Endothelial cell of umbilical vein (primary cell): ENCODE measurements around the gene CCNY.

ENCODE experiments used
- EZH2 ChIP-seq: IDR thresholded peaks from 2 replicates; pipeline ENCODE4 v1.6.1; 2012; ENCODE audit warnings: borderline replicate concordance, low read depth, mild to moderate bottlenecking, moderate library complexity, low read length, inconsistent platforms; ENCODE audit not compliant: severe bottlenecking
- FOS ChIP-seq: IDR thresholded peaks from 2 replicates; pipeline ENCODE4 v1.6.1; 2011; ENCODE audit warnings: mild to moderate bottlenecking, low read length, moderate library complexity, borderline replicate concordance; ENCODE audit not compliant: insufficient read depth
- JUN ChIP-seq: IDR thresholded peaks from 2 replicates; pipeline ENCODE4 v1.6.1; 2011; ENCODE audit warnings: borderline replicate concordance, low read depth; ENCODE audit not compliant: insufficient read length, insufficient read depth
- MYC ChIP-seq: IDR thresholded peaks from one replicate; pipeline ENCODE4 v1.6.1; 2011; ENCODE audit warnings: mild to moderate bottlenecking, low read depth, low read length
- POLR2A ChIP-seq: IDR thresholded peaks from 2 replicates; pipeline ENCODE4 v1.6.1; 2012; ENCODE audit warnings: low read depth, mild to moderate bottlenecking, control low read depth, low read length
- POLR2AphosphoS5 ChIP-seq: IDR thresholded peaks from 2 replicates; pipeline ENCODE4 v1.6.1; 2012; ENCODE audit warnings: low read depth, mild to moderate bottlenecking, control low read depth, low read length, moderate library complexity; ENCODE audit not compliant: insufficient read depth
- TF ChIP-seq, protein P1 (sequence below), 2 donors: IDR thresholded peaks; 1 replicate in 1 of 2; 2 replicates in 1 of 2; pipeline ENCODE4 v1.5.1; 2011; ENCODE audit warnings: low read length in 2 of 2, mild to moderate bottlenecking in 2 of 2, moderate library complexity in 2 of 2, control low read depth in 1 of 2, inconsistent platforms in 1 of 2, low read depth in 1 of 2; ENCODE audit not compliant: insufficient read depth in 1 of 2; ENCODE audit errors: extremely low read depth in 1 of 2
- TF ChIP-seq, protein P2 (sequence below): IDR thresholded peaks from 2 replicates; pipeline ENCODE4 v1.6.1; 2011; ENCODE audit not compliant: insufficient read depth, insufficient read length

DNA sequence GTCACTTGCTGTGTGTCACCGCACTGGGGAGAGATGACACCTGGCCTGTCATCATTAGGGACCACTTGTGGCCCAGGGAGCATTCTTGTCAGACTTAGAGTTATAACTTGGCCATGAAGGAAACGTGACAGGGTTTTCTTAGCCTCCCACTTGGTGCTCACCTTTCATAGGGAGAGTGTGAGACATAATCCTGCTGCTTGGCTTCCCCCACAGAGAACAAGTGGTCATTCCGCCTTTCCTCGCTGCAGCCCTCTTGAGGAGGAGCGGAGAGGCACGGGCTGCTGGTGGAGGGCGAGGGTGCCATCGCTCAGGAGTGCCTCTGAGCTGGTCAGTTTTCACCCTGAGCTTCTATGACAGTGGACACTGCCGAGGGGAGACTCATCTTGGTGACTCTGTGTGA, 143.8 kb downstream of the CCNY start:
- TF ChIP-seq, protein P1, sequence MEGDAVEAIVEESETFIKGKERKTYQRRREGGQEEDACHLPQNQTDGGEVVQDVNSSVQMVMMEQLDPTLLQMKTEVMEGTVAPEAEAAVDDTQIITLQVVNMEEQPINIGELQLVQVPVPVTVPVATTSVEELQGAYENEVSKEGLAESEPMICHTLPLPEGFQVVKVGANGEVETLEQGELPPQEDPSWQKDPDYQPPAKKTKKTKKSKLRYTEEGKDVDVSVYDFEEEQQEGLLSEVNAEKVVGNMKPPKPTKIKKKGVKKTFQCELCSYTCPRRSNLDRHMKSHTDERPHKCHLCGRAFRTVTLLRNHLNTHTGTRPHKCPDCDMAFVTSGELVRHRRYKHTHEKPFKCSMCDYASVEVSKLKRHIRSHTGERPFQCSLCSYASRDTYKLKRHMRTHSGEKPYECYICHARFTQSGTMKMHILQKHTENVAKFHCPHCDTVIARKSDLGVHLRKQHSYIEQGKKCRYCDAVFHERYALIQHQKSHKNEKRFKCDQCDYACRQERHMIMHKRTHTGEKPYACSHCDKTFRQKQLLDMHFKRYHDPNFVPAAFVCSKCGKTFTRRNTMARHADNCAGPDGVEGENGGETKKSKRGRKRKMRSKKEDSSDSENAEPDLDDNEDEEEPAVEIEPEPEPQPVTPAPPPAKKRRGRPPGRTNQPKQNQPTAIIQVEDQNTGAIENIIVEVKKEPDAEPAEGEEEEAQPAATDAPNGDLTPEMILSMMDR (IDR thresholded peaks at IDR 0.05; ENCODE audit: extremely low read depth in 1 of 2, insufficient read depth in 1 of 2, low read depth in 1 of 2, low read length in 2 of 2) = no peak
- TF ChIP-seq POLR2A = no peak
- TF ChIP-seq POLR2AphosphoS5 = no peak
- TF ChIP-seq MYC = no peak
- no peak for TF ChIP-seq FOS
- TF ChIP-seq EZH2 = no peak
- no peak for TF ChIP-seq JUN
- TF ChIP-seq, protein P2, sequence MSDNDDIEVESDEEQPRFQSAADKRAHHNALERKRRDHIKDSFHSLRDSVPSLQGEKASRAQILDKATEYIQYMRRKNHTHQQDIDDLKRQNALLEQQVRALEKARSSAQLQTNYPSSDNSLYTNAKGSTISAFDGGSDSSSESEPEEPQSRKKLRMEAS = no peak
